ENCODE results near the gene EIF2D.
"Not testable (repeated sequence)": the region's sequence is repeated elsewhere in the genome, so short reads cannot be mapped to it uniquely, and the experiment has no call there.

Gene EIF2D

DNA sequence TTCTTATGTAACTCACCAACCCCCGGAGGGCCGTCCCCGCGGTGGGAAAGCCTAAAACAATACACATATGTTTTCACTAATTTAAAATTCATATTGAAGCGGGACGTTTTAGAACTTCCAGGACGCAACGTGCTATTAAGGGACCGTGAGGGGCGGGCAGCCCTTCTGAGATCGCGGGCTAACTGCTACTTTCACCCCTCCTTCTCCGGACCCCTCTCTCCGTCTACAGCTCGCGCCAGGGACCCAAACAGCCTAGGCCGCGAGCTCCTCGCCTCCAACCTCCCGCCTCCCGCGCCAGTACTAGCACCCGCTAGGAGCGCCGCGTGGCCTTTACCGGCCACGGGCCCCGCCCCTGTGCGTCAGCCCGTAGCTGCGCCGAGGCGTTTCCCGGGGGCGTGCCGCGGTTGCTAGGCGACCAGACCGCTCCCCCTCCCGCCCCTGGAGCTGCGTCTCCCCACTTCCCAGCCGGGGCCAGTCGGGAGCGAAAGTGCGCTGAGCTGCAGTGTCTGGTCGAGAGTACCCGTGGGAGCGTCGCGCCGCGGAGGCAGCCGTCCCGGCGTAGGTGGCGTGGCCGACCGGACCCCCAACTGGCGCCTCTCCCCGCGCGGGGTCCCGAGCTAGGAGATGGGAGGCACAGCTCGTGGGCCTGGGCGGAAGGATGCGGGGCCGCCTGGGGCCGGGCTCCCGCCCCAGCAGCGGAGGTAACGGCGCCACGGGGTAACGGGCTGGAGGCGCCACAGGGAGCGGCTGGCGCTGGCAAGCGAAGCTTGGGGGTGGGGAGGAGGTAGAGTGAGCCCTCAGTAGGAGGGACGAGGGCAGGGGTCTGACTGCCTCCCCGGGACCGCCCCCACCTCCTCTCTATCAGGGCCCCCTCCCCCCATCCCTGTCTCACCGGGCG is 23.1 kb upstream of the EIF2D start, which contains the start of gene DYRK3:
TSS of gene DYRK3 (plus strand) at position 457 of the 898 bp plus-strand sequence. CDS start at position 625, 168 bp downstream.
- peak; percentile 86 to 88 for DNase-seq

DNA sequence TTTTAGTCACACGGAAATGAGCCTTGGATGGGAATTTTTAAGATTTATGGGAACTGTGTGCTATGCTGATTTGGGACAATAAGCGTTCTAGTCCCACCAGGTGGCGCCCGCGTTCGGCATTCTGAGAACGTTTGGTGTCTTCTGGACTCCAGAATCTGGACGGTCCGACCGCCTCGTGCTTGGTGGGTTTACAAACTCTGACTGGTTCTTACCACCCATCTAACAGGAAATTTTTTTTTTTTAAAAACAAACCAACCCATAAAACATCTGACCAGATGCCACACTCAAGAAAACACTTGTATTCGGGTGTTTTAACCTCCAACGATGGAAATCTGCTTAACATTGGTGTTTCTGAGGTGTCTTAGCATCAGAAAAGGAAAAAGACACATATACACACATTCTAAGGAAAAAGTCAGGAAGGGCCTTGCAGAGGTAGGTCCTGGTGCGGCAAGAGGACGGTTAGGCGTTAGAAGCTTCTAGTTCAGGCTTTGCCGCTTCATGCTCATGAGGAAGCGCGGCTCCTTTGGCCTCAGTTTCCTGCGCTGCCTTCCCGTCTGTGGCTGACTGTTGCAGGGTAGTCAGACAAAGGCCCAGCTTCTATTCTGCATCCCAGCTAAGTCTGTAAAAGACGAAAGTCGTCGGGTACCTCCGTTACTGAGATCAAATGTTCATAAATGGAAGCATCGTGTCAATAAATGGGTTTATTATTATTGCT is 22.3 kb upstream of the EIF2D start:
- peak; percentile 66 to 76 for DNase-seq

DNA sequence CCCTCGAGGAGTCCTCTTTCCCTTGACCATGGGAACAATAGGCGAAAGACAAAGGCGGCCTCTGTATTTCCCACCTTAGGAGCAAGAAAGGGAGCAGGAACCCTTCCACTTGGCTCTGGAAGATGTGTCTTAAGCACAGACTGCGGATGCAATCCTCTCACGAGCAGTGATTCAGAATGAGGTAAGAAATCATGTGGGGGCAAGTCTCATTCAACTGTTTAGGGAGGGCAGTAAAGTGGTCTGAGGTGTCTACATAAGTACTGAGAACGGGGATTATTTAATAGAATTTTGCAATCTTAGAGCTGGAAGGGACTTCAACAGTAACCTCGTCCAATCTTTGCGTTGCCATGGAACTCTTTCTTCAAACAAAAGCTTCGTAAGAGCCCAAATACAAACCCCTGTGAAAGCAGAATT is 21.4 kb upstream of the EIF2D start:
- no peak for DNase-seq

DNA sequence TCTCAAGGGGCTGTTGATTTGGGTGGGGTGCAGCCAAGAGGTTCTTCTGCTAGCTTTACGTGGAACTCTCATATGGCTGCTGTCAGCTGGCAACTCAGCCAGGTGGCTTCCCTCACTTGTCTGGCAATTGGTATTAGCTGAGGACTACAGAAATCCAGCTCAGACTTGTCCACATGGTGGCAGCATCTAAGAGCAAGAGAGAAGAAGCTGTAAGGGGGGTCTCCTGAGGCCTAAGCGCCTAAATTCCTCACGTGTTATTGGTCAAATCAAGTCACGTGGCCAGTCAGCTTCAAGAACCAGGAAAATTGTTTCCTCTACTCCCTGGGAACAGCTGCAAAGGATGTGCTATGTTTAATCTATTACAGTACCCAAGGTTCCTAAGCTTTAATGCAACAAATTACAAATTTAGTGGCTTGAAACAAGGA is 18.8 kb upstream of the EIF2D start:
- DNase-seq: peak; percentile 94

DNA sequence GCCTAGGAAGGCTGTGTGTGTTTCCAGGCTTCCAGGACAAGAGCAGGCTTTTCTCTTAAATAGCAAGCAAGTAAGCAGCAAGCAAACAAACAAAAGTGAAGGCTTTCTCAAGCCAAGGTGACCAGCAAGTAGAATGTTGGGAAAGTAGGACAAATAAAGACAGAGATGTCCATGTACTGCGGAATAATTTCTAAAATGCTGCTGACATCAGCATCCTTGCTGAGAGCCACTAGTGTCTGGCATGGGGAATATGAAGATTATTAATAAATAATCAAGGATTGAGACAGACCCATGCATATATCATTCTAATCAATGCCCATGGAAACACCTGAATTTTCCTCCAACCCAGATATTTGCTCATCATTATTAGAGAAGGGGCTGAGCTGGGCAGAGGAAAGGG is 16.7 kb upstream of the EIF2D start:
- DNase-seq: no peak

DNA sequence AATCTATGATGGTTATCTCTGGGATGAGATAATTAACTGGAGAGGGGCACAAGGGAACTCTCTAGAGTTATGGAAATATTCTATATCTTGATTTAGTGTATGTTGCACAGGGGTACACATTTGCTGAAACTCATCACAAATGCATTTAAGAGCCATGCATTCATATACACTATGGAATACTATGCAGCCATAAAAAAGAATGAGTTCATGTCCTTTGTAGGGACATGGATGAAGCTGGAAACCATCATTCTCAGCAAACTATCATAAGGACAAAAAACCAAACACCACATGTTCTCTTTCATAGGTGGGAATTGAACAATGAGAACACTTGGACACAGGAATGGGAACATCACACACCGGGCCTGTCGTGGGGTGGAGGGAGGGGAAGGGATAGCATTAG is 14.1 kb upstream of the EIF2D start:
- DNase-seq: not testable (repeated sequence)

DNA sequence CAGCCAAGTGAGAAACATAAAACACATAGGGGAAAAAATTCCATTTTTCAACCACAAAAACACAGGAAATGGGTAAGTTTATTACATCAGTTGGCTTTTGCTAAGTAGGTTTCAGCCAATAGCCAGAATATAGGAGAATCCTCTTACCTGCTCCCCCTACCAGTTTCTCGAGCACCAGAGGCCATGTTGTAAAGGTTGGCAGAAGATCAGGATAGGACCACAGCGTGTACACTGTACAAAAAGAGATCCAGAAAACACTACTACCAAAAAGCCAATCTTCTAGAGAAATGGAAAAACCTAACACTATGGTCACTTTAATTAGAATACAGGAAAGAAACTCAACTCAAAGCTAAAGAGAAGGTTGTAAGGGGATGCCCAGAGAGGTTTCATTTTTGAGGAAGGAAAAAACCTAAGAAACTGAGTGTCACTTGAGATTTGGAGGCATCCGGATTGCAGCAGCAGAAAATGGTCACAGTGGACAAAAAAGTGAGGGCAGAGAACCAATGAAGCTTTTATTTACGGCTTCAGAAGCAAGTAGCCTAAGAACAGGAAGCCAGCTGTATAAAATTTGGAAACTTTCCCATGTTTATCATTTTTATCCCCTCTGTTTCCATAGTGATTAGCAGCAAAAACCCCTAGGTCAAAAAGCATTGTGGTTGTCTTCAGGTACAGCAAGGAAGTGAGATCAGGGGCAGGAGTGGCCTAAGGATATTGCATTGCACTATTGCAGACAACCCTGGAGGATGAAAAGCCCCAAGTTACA is 2.9 kb downstream of the EIF2D start:
- no peak for DNase-seq

DNA sequence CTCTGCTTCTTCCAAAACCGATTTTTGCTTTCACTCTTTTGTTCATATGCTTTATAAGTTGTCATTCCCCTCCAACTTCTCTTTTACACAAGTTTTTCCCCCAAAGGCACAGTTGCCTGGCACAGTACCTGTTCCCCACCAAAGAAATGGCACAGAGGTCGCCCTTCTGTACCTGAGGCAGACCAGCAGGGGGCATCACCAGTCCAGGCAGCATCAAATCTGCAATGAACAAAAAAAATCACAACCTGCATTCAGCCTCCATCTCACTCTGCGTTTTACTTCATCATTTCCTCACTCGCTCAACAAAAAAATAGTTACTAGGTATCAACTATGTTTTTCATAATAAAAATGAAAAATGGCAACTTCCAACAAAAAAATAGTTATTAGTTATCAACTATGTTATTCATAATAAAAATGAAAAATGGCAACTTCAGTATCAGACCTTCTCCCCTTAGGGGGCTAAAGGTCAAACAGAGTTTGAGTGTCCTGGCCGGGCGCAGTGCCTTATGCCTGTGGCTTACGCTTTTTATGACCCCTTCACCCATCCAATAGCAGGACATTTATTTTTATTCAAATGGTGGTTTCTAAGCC is 4.1 kb downstream of the EIF2D start:
- peak; percentile 61 to 72 for DNase-seq

DNA sequence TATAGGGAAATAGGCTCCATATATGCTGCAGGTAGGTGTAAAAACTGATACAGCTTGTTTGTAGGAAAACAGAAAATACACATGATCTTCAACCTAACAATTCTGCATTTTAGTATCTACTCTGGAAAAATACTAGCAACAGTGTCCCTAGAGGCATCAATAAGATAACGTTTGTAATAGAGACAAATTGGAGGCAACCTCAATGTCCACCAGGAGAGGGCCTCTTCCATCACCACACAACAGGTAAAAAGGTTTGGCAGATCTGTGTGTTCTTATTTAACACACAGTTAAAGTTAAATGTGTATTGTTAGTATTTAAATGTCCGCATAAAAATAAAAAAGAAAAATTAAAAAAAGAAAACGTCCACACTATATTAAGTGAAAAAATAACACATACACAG is 5.4 kb downstream of the EIF2D start:
- DNase-seq: peak; percentile 67 to 85

DNA sequence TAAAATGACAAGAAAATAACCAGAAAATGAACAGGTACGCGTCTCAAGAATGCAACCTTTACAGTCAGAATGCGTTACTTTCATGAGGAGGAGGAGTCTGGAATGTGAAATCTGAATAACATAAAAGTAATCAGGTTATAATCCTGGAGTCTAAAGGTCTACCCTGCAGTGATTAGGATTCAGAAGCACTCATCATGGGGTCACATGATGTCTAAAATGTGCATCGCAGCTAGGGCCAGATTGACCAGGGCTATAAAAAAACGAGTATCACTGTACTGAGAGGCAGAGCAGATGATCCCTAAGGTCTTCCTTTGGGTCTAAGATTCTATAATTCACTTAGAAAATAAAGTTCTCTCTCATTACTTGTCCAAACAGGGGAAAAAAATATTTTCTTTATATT is 7.4 kb downstream of the EIF2D start:
- DNase-seq: no peak

DNA sequence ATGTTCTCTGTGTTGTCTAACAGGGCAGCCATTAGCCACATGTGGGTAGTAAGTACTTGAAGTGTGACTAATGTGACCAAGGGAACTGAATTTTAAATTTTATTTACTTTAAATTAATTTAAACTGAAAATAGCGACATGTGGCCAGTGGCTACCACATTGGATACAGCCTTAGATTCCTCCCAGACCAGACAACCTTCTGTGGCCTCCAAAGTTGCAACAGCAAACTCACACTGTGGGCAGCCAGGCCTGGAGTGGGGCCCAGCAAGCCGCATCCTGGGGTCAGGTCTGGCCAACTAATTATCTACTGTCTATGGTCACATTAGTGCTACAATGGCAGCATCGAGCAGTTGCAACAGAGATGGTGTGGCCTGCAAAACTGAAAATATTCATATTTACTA is 11.7 kb downstream of the EIF2D start:
- no peak for DNase-seq

DNA sequence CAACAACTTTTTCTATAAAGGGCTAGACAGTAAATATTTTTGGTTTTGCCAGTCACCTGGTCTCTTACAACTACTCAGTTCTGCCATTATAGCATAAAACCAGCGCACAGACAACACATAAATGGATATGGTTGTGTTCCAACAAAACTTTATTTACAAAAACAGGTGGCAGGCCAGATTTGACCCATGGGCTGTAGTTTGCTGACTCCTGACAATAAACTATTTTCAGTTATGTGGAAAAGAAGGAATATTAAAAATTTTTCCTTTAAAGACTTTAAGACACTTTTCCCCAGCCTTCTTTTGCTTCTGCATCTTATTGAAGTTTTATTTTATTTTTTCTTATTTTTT is 16.0 kb downstream of the EIF2D start:
- DNase-seq: no peak

DNA sequence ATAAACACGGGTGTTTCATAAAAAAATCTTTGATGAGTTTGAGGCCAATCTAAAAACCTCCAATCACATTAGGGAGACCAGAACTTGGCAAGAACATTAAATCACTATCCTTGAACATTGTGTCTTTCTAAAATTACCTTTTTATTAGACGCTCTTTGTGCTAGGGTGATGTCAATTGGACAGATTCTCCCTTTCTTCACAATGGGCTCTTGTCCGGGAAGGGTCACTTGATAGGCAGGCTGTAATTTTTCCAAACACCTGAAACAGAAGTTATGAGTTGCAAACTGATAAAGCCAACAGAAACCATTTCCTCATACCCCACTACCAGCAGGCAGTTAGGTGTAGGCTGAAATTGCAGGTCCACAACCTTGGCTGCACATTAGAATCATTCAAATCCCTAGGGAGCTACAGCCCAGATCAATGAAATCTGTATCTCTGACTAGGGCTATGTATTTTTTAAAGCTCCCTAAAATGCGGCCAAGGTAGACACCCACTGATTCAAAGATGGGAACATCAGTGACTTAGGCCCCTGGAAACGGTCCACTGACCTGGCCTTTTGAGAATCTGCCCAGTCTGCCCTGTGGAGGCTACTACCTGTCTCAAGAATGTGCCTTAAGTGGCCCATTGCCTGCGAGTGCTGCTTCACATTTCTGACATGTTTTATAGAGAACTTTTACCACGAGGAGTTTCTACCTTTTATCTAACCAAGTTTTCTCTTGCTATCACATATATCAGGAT is 16.5 kb downstream of the EIF2D start:
- no peak for DNase-seq

DNA sequence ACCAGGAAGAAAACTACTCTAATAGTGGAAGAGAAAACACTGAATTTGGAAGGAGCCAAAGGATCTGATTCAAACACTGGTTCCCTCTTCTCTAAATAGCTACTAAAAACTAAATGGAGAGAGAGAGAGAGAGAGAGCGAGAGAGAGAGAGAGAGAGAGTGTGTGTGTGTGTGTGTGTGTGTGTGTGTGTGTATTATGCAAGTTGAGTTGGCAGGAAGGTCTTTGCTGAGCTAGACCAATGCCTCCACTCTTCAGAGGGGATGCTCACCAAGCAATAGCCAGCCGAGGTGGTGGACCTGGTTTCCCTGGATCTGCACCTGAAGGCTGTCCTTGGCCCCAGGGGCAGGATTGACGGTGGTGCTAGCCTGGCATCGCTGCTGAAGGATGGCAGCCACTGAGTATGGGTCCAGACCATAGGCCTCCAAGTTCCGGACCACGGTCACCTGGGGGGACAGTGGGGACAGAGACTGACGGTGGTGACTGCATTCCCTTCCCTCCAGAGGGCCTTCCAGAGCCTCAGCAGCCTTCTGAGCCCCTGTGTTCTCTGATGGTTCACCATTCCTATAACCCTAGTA is 18.8 kb downstream of the EIF2D start:
- no peak for DNase-seq

DNA sequence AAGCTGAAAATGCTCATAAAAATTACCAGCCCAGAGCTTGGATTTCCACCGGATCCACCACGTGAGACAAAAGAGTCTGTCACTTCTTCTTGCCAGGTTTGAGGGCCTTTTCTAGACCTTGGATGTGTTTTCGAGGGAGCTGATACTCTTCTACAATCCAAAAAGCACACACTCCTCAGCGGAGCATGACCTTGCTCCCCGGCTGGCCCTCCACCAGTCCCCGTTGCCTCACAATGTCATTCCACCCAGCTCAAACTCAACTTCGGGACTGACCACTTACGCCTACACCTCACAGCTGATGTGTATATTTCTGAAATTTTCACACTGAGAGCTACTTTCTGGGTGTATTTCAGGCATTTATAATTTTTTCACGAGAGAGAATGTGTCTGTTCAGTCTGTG is 20.6 kb downstream of the EIF2D start:
- DNase-seq: no peak

DNA sequence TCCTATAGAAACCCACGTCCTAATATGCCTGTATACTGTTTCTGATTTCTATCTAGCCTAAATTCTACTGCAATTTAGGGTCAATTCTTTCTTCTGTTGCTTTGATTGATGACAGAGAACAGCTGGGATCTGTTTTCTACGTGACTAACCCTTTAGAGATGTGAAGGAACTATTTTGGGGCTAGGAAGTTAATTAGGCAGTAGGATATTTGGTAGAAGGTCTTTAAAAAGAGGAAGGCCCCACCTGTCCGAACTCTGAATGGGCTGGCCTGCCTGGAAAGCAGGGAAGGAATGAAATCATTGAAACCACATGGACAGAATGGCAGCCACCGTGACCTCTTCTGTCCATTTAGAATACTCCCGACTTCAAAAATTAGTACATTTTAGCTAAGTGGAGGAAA is 21.0 kb downstream of the EIF2D start:
- DNase-seq: no peak

DNA sequence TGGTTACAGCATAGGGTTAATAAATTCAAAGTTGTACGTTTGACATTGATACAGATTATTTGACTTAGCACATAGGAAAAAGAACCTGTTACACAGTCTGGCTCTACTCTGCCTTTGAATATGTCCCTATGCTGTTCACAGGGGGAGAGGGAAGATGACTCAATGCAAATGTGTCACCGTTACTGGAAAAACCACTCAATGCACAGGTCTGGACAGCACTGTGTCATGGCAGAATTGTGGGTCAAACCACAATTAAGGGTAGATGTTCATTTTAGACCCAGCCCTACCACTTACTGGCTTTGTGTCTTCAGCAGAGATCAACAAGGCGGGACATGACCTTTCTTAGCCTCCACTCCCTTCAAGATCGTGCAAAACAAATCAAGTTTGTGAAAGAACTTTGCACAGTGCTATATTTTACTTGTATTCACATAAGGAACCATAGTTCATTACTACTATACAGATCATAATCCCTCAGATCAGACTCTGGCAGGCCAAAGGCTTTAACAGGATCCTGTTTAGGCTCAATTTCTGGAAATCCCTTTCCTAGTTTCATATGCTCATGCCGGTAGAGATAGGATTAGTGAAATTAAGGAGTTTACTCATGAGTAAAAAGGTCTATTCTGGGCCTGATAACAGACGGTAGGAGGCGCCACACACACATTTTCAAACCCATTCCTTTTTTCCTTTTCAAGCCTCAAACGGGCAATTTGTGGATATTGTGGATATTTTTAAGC is 22.1 kb downstream of the EIF2D start:
- DNase-seq: no peak

DNA sequence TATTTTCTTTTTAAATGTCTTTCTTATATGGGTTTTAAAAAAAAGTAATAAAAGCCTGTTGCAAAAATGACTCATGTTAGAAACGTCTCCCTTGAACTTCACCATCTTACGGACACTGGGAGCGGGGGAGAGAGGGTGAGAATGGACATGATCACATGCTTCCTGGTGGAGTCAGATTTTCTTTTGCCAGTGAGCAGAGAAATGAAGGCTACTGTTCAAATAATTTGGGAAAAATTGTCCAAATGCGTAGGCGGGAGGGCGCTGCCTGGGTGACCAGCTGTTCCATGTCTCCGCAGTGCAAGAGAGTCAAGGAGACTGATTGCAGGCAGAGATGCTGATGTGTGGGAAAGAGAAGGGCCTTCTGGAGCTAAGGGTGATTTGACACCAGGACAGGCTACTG is 23.1 kb downstream of the EIF2D start:
- no peak for DNase-seq

DNA sequence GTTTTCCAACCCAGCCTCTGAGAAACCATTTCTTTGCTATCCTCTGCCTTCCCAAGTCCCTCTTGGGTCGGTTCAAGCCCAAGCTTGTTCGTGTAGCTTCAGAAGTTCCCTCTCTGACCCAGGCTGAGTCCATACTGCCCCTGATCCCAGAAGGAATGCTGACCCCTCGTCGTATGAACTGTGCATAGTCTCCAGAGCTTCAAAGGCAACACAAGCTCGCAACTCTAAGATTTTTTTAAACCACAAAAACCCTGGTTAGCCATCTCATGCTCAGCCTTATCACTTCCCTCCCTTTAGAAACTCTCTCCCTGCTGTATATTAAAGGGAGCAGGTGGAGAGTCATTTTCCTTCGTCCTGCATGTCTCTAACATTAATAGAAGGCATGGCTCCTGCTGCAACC is 23.8 kb downstream of the EIF2D start:
- no peak for DNase-seq

DNA sequence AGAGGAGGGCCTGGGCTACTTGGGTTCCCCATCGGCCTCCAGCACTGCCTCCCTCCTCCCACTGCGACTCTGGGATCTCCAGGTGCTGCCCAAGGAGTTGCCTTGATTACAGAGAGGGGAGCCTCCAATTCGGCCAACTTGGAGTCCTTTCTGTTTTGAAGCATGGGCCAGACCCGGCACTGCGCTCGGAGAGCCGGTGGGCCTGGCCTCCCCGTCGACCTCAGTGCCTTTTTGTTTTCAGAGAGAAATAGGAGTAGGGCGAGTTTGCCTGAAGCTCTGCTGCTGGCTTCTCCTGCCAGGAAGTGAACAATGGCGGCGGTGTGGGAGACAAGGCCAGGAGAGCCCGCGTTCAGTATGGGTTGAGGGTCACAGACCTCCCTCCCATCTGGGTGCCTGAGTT is 24.4 kb downstream of the EIF2D start:
- no peak for DNase-seq

All from Kasumi-1 (cell line).